ENCODE data around the gene NKAIN1. TPM values are rescaled to one million over a fixed set of nuclear protein-coding genes. Genes with fewer than 3 reads are reported as not detected.

Gene NKAIN1
- total RNA-seq, 1 donor from 2014 or later = 9.4 TPM

GRCh38 chr1:31241321-31241720 is 1.6 kb upstream of the NKAIN1 start:
- no peak for TF ChIP-seq CTCF (IDR thresholded peaks at IDR 0.05; ENCODE audit: unreplicated experiment)
- peaks cover 14% of the 10 kb centered on the region for H3K4me1 Mint-ChIP-seq
- H3K4me3 Mint-ChIP-seq = no peak overlapping the region
- H3K9me3 Mint-ChIP-seq = no peaks in the 10 kb centered on the region
- no peaks in the 10 kb centered on the region for H3K36me3 Mint-ChIP-seq
- DNase-seq (ENCODE audit: low spot score in 2 of 2, unreplicated experiment in 2 of 2) = no peak
- H3K27ac Mint-ChIP-seq = no peak overlapping the region
- peaks cover 38% of the 10 kb centered on the region for H3K27me3 Mint-ChIP-seq (ENCODE audit: low read depth)

GRCh38 chr1:31238986-31239613 is 587 bp downstream of the NKAIN1 start:
- DNase-seq (ENCODE audit: low spot score in 2 of 2, unreplicated experiment in 2 of 2) = peak; percentile 31 to 64
- Mint-ChIP-seq H3K4me1 (peaks cover 14% of the 10 kb centered on the region), H3K9me3 (no peaks in the 10 kb centered on the region), H3K27ac (peak overlapping the region; percentile 59), H3K27me3 (ENCODE audit: low read depth) (peaks cover 46% of the 10 kb centered on the region), H3K4me3 (peak overlapping the region; percentile 85), H3K36me3 (no peaks in the 10 kb centered on the region)
- no peak for TF ChIP-seq CTCF (IDR thresholded peaks at IDR 0.05; ENCODE audit: unreplicated experiment)

GRCh38 chr1:31238612-31238985 is 1.1 kb downstream of the NKAIN1 start:
- H3K9me3 Mint-ChIP-seq = no peaks in the 10 kb centered on the region
- DNase-seq (ENCODE audit: low spot score in 2 of 2, unreplicated experiment in 2 of 2) = no peak
- no peak for TF ChIP-seq CTCF (IDR thresholded peaks at IDR 0.05; ENCODE audit: unreplicated experiment)
- H3K27ac Mint-ChIP-seq = peak overlapping the region; percentile 47
- H3K27me3 Mint-ChIP-seq (ENCODE audit: low read depth) = peaks cover 46% of the 10 kb centered on the region
- H3K36me3 Mint-ChIP-seq = no peaks in the 10 kb centered on the region
- H3K4me1 Mint-ChIP-seq = peaks cover 14% of the 10 kb centered on the region
- peak overlapping the region; percentile 85 for H3K4me3 Mint-ChIP-seq

GRCh38 chr1:31234870-31235269 is 4.8 kb downstream of the NKAIN1 start:
- no peak overlapping the region for H3K4me3 Mint-ChIP-seq
- H3K27me3 Mint-ChIP-seq (ENCODE audit: low read depth) = peaks cover 30% of the 10 kb centered on the region
- TF ChIP-seq CTCF (IDR thresholded peaks at IDR 0.05; ENCODE audit: unreplicated experiment) = no peak
- DNase-seq (ENCODE audit: low spot score in 2 of 2, unreplicated experiment in 2 of 2) = no peak
- no peaks in the 10 kb centered on the region for H3K9me3 Mint-ChIP-seq
- H3K27ac Mint-ChIP-seq = no peak overlapping the region
- no peaks in the 10 kb centered on the region for H3K36me3 Mint-ChIP-seq
- H3K4me1 Mint-ChIP-seq = peaks cover 6% of the 10 kb centered on the region

GRCh38 chr1:31234123-31234708 is 5.5 kb downstream of the NKAIN1 start:
- no peak for DNase-seq (ENCODE audit: low spot score in 2 of 2, unreplicated experiment in 2 of 2)
- no peak for TF ChIP-seq CTCF (IDR thresholded peaks at IDR 0.05; ENCODE audit: unreplicated experiment)
- H3K4me1 Mint-ChIP-seq = peaks cover 6% of the 10 kb centered on the region
- peaks cover 29% of the 10 kb centered on the region for H3K27me3 Mint-ChIP-seq (ENCODE audit: low read depth)
- no peak overlapping the region for H3K27ac Mint-ChIP-seq
- no peaks in the 10 kb centered on the region for H3K9me3 Mint-ChIP-seq
- no peaks in the 10 kb centered on the region for H3K36me3 Mint-ChIP-seq
- no peak overlapping the region for H3K4me3 Mint-ChIP-seq
